Putamen (tissue), 1 donor: ENCODE results near the gene SLMAP.

Source experiments
- DNase-seq: peaks from one replicate; pipeline ENCODE4 v3.0.0-alpha.2; 2016; ENCODE audit warnings: low spot score

The SLMAP gene

DNA sequence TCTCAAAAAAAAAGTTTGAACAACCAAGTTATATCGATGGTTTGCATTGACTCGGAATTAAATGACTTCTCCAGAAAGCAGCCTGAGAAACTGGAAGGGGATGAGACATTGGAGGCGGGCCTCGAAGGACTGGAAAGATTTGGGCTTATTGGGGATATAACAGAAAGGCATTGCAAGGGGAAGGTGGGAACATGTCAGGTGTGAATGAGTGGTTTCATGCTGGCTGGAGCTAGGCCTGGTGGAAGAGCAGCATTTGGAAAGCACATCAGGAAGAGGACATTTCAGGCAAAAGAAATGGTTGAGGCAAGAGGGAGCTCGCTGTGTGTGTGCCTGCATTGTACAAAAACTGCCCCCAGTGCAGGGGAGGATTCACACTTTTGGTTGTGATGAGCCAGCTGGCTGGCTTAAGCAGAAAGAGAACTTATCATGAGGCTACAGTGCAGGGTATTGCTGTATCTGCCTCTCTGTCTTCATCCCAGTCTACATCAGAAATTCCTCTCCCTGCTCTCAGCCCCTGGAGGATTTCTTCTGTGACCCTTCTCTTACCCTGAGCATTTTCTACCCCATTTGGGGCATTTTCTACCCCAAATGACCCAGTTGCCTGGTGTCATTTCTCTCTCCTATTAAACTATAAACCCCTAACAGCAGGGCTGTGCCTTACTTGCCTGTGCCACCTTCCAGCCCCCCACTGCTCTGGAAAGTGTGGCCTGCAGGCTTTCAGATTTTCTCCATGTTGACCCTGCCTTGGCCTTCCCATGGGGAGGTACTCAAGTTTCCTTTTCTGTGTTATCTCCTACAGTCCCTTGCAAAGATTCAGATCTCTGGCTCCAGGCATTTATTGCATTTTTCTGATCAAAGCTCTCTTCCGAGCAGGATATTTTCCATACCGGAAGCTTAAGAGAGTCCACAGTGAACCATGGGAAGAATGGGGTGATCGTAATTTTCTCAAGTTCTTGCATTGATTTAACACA lies 187.7 kb downstream of the SLMAP start:
- no peak for DNase-seq

- no peak for DNase-seq
Observed at GRCh38 chr3:57946970-57947381, 190.9 kb downstream of the SLMAP start.

- DNase-seq: peak; percentile 14
Observed at GRCh38 chr3:57948080-57948671, 192.1 kb downstream of the SLMAP start.

GRCh38 chr3:57948781-57949242 lies 192.7 kb downstream of the SLMAP start:
- DNase-seq: no peak

GRCh38 chr3:57949344-57949743 lies 193.2 kb downstream of the SLMAP start:
- DNase-seq: no peak

DNA sequence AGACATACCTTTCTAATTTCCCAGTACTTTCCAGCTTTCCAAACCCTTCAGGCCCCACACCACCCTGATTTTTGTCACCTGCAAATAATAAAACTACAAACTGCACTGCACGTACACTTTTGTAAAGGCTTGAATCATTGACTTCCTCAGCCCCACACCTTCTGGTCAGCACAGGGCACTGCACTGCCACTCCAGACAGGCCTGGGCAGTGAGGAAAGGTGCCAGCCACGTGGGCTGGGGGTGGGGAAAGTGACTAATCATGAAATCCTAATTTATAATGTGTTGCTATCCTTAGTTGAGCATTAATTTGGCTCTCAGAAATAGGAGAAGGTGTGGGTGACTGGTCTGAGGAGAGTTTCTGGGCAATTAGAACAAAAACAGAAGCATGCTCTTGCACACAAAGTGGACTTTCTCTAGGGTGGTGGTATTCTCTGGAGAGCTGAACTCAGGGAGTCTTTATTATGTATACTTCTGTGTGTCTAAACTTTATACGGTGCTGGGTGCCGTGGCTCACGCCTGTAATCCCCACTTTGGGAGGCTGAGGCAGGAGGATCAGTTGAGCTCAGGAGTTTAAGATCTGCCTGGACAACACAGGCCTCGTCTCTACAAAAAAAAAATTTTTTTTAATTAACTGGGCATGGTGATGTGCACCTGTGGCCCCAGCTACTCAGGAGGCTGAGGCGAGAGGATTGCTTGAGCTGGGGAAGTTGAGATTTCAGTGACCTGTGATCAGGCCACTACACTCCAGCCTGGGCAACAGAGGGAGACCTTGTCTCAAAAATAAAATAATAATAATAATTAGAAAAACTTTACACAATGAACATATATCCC lies 193.9 kb downstream of the SLMAP start:
- no peak for DNase-seq

DNA sequence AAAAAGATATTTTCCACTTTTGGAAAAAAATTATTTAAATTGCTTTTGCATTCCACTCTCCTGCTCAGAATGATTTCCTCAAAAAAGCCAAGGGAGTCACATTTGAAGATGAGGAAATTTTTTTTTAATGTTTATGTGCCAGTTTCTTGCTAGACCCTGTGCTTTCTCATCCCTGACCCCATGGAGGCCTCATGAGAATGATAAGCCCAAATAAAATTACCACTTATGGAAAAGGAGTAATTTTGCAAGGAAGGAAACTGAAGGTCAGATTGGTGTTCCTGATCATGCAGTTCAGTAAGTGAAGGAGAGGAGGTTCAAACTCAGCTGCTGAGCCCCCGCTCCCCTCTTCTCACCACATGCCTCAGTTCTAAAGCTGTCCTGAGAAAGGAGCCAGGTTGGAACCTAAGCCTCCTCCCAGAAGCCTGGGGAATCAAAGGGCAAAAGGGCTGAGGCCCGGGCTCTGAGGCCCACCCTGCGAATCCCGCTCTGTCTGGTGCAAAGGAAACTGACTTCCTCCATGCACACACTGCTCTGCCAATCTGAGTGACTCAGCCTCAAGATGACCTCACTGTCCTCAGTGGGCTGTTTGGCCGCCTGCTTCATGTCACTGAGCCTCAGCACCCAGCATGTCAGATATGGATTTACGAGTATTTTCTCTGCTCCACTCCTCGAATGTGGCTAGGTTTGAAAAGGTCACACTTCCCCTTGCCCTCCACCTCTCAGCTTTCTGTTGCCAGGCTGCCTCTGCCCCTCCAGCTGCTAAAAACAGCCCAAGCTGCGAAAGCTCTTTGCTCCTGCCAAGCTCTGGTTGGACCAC lies 195.2 kb downstream of the SLMAP start:
- DNase-seq: peak; percentile 41

- peak; percentile 55 for DNase-seq
Observed at GRCh38 chr3:57952208-57952631, 196.1 kb downstream of the SLMAP start.

- no peak for DNase-seq
Observed at GRCh38 chr3:57952651-57953050, 196.5 kb downstream of the SLMAP start.

DNA sequence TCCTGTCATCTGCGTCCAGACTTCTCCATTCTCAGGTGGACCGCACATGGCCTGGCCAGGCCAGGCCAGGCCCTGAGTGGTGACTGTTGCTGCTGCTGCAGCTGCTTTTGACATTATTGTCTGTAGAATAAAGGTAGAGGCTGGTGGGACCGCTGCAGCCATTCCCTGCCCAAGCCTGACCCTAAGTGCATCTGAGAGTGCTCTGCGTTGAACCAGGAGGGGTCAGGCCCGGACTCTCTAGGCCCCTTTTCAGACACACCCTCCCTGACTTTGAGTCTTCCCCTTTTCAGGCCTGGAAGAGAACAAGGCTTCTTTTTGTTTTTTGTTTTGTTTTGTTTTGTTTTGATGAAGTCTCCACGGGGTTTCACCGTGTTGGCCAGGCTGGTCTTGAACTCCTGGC lies 197.5 kb downstream of the SLMAP start:
- no peak for DNase-seq

DNA sequence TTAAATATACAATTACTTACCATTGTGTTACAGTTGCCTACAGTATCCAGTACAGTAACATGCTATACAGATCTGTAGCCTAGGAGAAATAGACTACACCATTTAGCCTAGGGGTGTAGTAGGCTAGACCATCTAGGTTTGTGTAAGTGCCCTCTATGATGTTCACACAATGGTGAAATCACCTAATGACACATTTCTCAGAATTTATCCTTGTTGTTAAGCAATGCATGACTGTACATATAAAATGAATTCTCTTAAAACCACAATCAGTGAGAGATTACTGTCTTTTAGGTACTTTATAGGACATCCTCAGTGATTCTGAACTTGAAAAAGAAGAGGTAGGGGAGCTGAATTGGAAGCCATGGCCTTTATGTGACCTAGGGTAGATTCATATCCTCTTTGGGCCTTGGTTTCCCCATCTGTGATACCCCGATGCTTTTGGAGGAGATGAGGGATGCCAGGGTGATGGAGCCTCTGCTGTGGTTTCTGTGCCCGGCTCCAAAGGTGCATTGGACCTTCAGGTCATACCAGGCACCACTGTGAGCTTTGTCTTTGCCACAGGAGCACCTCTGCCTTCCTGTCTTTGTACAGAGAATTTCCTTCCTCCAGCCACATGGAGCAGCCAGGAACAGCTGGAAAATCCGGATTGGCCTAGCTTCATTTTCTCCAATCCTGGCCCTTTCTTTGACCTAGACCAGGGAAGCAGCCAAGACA lies 200.2 kb downstream of the SLMAP start:
- DNase-seq: no peak

- DNase-seq: no peak
Observed at GRCh38 chr3:57956833-57957174, 200.7 kb downstream of the SLMAP start.

GRCh38 chr3:57957824-57958223 lies 201.7 kb downstream of the SLMAP start:
- DNase-seq: no peak

GRCh38 chr3:57958642-57959422 lies 202.7 kb downstream of the SLMAP start:
- DNase-seq: no peak

DNA sequence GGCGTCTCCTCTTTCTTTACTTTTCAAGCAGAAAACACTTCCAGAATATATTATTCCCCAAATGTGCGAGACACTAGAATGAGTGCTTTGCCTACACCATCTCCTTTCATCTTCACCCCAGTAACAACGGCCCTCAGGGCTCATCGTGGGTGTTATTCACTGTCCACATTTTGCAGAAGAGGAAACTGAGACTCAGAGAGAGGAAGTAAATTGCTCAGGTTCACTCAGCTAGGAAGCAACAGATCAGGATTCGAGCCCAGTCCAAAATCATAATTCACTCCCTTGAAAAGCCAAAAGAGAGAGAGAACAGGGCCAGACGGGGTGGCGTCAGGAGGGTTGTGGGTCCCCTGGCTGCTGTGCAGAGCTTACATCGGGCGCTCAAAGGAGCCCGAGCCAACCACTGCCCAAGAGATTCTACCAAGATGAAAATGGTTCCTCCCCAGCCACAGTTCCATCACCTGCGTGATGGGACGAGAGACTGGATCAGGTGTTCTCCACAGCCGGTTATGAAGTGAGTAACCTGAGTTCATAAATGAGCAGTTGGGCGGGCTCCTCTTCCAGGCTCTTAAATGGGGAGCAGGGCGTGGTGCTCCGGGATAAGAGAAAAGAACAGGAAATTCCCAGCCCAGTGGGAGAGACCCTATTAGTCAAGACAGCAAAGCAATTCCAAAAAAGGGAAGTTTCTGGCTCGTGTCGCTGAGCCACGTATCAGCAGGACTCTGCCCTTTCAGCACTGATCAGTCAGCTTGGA lies 203.5 kb downstream of the SLMAP start:
- DNase-seq: no peak

GRCh38 chr3:57960174-57960505 lies 204.0 kb downstream of the SLMAP start:
- no peak for DNase-seq

DNA sequence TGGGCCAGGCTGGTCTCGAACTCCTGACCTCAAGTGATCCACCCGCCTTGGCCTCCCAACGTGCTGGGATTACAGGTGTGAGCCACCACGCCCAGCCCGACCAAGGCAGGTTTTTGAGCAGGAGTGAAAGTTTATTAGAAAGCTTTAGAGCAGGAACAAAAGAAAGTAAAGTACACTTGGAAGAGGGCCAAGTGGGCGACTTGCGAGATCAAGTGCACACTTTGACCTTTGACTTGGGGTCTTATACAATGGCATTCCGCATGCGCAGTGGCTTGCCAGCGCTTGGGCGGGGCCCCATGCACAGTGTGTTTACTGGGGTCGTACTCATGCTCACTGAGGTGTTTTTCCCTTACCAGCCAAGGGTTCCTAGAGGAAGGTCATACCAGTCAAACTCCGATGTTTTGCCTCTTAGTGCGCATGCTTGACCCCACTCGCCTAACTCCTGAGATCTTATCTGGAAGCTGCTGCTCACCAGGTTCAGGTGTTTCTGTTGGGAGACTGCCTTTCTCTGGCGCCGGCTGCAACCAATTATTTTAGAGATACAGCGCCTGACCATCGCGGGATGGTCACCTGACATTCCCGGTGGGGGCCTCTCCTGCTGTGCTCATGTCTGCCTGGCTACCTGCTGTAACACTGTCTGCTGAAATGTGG lies 205.2 kb downstream of the SLMAP start:
- DNase-seq: no peak

DNA sequence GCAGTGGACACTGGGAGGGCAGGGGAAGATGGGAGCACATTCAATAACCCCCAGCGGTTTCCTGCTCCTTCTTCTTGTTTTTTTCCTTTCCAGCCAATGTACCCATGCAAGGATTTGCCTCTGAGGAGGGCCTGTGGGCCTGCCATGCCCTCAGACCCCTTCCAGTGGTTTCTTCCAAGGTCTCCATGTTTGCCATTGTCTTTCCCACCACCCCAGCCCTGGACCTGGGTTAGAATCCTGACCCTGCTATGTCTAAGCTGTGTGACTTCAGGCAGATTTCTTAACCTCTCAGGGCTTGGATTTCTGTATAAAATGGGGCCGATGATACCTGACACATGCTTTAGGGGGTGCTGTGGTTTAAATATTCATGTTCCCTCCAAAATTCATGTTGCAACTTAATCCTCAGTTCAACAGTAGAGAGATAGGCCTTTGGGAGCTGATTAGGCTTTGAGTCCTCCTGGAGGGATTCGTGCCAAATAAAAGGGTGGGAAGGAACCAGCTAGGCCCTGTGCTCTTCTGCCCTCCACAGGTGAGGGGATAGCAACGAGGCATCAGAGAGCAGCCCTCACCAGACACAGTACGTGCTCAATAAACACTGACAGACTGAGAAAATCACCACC lies 205.8 kb downstream of the SLMAP start:
- DNase-seq: no peak

DNA sequence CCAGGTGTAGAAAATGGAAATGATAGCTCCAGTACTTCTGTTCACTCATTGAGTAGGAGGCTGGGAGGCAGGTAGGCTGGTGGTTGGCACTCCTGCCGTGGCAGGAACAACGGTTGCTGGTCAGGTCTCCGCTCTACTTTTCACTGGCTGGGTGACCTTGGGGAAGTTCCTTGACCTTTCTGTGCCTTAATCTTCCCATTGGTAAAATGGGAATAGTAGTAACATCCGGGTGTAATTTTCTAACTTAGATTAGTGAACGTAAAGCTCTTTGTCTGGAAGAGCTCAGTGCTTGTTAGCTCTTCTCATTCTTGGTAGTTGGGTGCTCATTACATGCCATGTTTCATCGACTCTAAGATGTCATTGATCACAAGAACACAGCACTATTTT lies 206.3 kb downstream of the SLMAP start:
- DNase-seq: no peak
